Panc1 (cell line): ENCODE data around the gene PTPN1.

ENCODE experiments used
- CTCF ChIP-seq: fragments of 450-650 bp; IDR thresholded peaks from 2 replicates; pipeline ENCODE4 v1.5.1; 2017; ENCODE audit warnings: mild to moderate bottlenecking
- SIN3A ChIP-seq: IDR thresholded peaks from 2 replicates; pipeline ENCODE4 v1.6.1; 2012; ENCODE audit warnings: low read depth, mild to moderate bottlenecking, low read length, moderate library complexity, borderline replicate concordance; ENCODE audit not compliant: insufficient read depth
- TCF7L2 ChIP-seq: IDR thresholded peaks from 2 replicates; pipeline ENCODE4 v1.6.1; 2011; ENCODE audit warnings: mild to moderate bottlenecking, low read depth, low read length, inconsistent platforms

- TF ChIP-seq CTCF (no peak), SIN3A (no peak), TCF7L2 (no peak)
Measured at GRCh38 chr20:50510706-50511542, 741 bp downstream of the PTPN1 start.
